Heart left ventricle (tissue), 13 donors: ENCODE results near the gene BTBD16.

Experiments
- CTCF ChIP-seq, 12 donors: fragments of 200-600 bp; sonication (generic) in 4 of 12; IDR thresholded peaks; one replicate each; pipeline versions ENCODE4 v1.5.0 to v1.8.0; 2018 to 2022; ENCODE audit warnings: antibody characterized with exemption in 12 of 12, mild to moderate bottlenecking in 5 of 12
- POLR2A ChIP-seq, 2 donors: fragments of 450-650 bp; IDR thresholded peaks; one replicate each; pipeline ENCODE4 v1.6.1; 2017; ENCODE audit warnings: antibody characterized with exemption in 2 of 2, mild to moderate bottlenecking in 2 of 2, moderate library complexity in 2 of 2
- donor health status: ischemic (EF 13 %, LVEDD 7.1; RV severe dilation, severe dysfunction).
- donor health status: DM: no; HTN: yes; CAD: no.
- donor health status: DM: no; HTN: no; CAD: no.
- donor health status: ischemic (EF 25% LVEDD 6.9; RV normal size, moderate dysfunction).
- donor health status: ischemic (EF 25% LVEDD 5.7; RV mildly dilated, moderate dysfunction).
- donor health status: ischemic (EF 35%, LVEDD 5.7; RV mildly dilated, moderate dysfunction).
- donor health status: nonischemic (EF 11% LVEDD 7.7; RV severe dilation, severe dysfunction).
- donor health status: DM: yes; HTN: yes; CAD: no.
- donor health status: PGD.
- donor health status: ischemic (EF 29% LVEDD 5.4; RV normal size, mild dysfunction).
- donor health status: nonischemic (EF 23%, LVEDD 6.1; RV moderate dilation, normal function).

GRCh38 chr10:122295451-122295809, 24.3 kb downstream of the BTBD16 start:
- TF ChIP-seq CTCF (IDR thresholded peaks at IDR 0.05), result no peak
- TF ChIP-seq POLR2A (IDR thresholded peaks at IDR 0.05), result no peak
